Esophagus muscularis mucosa (tissue), 4 donors: Measurements from ENCODE around the gene RETN. TPM values are rescaled to one million over a fixed set of nuclear protein-coding genes. Genes with fewer than 3 reads are reported as not detected.

Source experiments
- DNase-seq: peaks from one replicate; pipeline ENCODE4 v3.0.0-alpha.2; 2017; ENCODE audit errors: extremely low spot score
- H3K27ac ChIP-seq, 4 donors: fragments of 200-600 bp; sonication (generic); replicated peaks in 1 of 4; 1 replicate in 3 of 4; 2 replicates in 1 of 4; pipeline ENCODE4 v1.5.1; 2016 to 2019; ENCODE audit warnings: mild to moderate bottlenecking in 1 of 4
- H3K27me3 ChIP-seq, 4 donors: fragments of 200-600 bp; sonication (generic); one replicate each; pipeline versions ENCODE4 v1.5.1 to v1.6.0; 2016 to 2019
- H3K36me3 ChIP-seq, 4 donors: fragments of 200-600 bp; sonication (generic); one replicate each; pipeline ENCODE4 v1.5.1; 2016 to 2019
- H3K4me1 ChIP-seq, 4 donors: fragments of 200-600 bp; sonication (generic); one replicate each; pipeline ENCODE4 v1.5.1; 2016 to 2019
- H3K4me3 ChIP-seq, 4 donors: fragments of 200-600 bp; sonication (generic); 1 replicate in 2 of 4; 2 replicates in 2 of 4; pipeline ENCODE4 v1.5.1; 2016 to 2019; ENCODE audit warnings: mild to moderate bottlenecking in 4 of 4, moderate library complexity in 1 of 4
- H3K9me3 ChIP-seq, 4 donors: fragments of 200-600 bp; sonication (generic); 1 replicate in 3 of 4; 2 replicates in 1 of 4; pipeline ENCODE4 v1.5.1; 2016 to 2019
- EP300 ChIP-seq: sonication (generic); formaldehyde crosslinking; IDR thresholded peaks from one replicate; pipeline ENCODE4 v1.6.1; 2017; ENCODE audit warnings: antibody characterized with exemption
- POLR2A ChIP-seq: fragments of 450-650 bp; IDR thresholded peaks from one replicate; pipeline ENCODE4 v1.6.1; 2017; ENCODE audit warnings: antibody characterized with exemption, moderate library complexity, mild to moderate bottlenecking, low read depth
- POLR2AphosphoS5 ChIP-seq, 2 donors: sonication (generic); formaldehyde crosslinking; IDR thresholded peaks; one replicate each; pipeline ENCODE4 v1.6.1; 2017; ENCODE audit warnings: antibody characterized with exemption in 2 of 2
- WGBS: methylation state at CpG from one replicate; pipeline ENCODE4 v1.1.5; 2018; 5-methylcytosine and 5-hydroxymethylcytosine counted together
- intact Hi-C: fragments of 100-400 bp; cut with DNase I; formaldehyde crosslinking; loops from one replicate; pipeline ENCODE4 v1.15.1; 2023
- total RNA-seq, 4 donors: library from RNA; depleted of rRNA; stranded (reverse); fragments of >200 nt; gene quantifications; one replicate each; pipeline versions ENCODE4 v1.1.0 to v1.2.1, GENCODE V29; 2016
- TF ChIP-seq, protein P1 (sequence below), 3 experiments: fragments of 200-600 bp in 2 of 3; fragments of 450-650 bp in 1 of 3; sonication (generic) in 2 of 3; IDR thresholded peaks; one replicate each; pipeline ENCODE4 v1.5.1; 2017 to 2019; ENCODE audit warnings: antibody characterized with exemption in 3 of 3, mild to moderate bottlenecking in 2 of 3, moderate library complexity in 1 of 3

The RETN gene
- total RNA-seq, 4 donors from 2014 or later = 1.3 TPM; not detected in 3

- Histone ChIP-seq H3K9me3 (no peaks in the 10 kb centered on the region), H3K27ac (no peak overlapping the region), H3K4me3 (no peak overlapping the region), H3K27me3 (peaks cover 0 to 88% (median 2%) of the 10 kb centered on the region in 4 donors), H3K36me3 (no peaks in the 10 kb centered on the region), H3K4me1 (no peaks in the 10 kb centered on the region)
- 92% methylated on average over 18 of the region's 20 CpGs for WGBS
- TF ChIP-seq, protein P1, sequence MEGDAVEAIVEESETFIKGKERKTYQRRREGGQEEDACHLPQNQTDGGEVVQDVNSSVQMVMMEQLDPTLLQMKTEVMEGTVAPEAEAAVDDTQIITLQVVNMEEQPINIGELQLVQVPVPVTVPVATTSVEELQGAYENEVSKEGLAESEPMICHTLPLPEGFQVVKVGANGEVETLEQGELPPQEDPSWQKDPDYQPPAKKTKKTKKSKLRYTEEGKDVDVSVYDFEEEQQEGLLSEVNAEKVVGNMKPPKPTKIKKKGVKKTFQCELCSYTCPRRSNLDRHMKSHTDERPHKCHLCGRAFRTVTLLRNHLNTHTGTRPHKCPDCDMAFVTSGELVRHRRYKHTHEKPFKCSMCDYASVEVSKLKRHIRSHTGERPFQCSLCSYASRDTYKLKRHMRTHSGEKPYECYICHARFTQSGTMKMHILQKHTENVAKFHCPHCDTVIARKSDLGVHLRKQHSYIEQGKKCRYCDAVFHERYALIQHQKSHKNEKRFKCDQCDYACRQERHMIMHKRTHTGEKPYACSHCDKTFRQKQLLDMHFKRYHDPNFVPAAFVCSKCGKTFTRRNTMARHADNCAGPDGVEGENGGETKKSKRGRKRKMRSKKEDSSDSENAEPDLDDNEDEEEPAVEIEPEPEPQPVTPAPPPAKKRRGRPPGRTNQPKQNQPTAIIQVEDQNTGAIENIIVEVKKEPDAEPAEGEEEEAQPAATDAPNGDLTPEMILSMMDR (IDR thresholded peaks at IDR 0.05) = no peak
- TF ChIP-seq EP300 = no peak
- TF ChIP-seq POLR2A = no peak
- TF ChIP-seq POLR2AphosphoS5 (IDR thresholded peaks at IDR 0.05) = no peak
- DNase-seq = no peak
- intact Hi-C loops = no loop called here
Measured at GRCh38 chr19:7644550-7644877, 24.3 kb upstream of the RETN start.

GRCh38 chr19:7645163-7645562 is 23.7 kb upstream of the RETN start:
- intact Hi-C loops = no loop called here
- TF ChIP-seq POLR2A = no peak
- no peak for TF ChIP-seq POLR2AphosphoS5 (IDR thresholded peaks at IDR 0.05)
- TF ChIP-seq, protein P1 (IDR thresholded peaks at IDR 0.05) = no peak
- no peaks in the 10 kb centered on the region for H3K36me3 ChIP-seq
- no peaks in the 10 kb centered on the region for H3K9me3 ChIP-seq
- no peak overlapping the region for H3K4me3 ChIP-seq
- no peak for DNase-seq
- H3K4me1 ChIP-seq = no peaks in the 10 kb centered on the region
- WGBS = 87% methylated on average over 13 of the region's 14 CpGs
- no peak overlapping the region for H3K27ac ChIP-seq
- H3K27me3 ChIP-seq = peaks cover 0 to 91% (median 2%) of the 10 kb centered on the region in 4 donors

GRCh38 chr19:7645656-7646425 is 23.0 kb upstream of the RETN start:
- H3K4me3 ChIP-seq = no peak overlapping the region
- H3K27me3 ChIP-seq = peaks cover 0 to 91% (median 2%) of the 10 kb centered on the region in 4 donors
- intact Hi-C loops = no loop called here
- no peak for DNase-seq
- H3K36me3 ChIP-seq = no peaks in the 10 kb centered on the region
- no peak overlapping the region for H3K27ac ChIP-seq
- no peaks in the 10 kb centered on the region for H3K4me1 ChIP-seq
- 55% methylated on average over 17 of the region's 20 CpGs for WGBS
- TF ChIP-seq POLR2A = no peak
- TF ChIP-seq POLR2AphosphoS5 (IDR thresholded peaks at IDR 0.05) = no peak
- TF ChIP-seq, protein P1 (IDR thresholded peaks at IDR 0.05) = no peak
- no peak for TF ChIP-seq EP300
- no peaks in the 10 kb centered on the region for H3K9me3 ChIP-seq

DNA sequence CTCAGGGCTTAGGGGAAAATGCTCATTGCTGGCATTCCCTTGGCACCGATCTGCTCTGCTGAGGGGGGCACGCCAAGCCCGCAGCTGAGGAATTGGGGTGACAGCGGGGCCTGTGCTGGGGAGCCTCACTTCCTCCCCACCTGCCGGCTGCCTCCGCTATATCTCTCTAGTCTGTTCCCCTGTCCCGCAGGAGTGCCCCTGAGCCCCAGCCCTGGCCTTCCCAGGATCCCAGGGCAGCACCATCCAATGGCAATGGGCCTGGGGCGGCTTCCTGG is 22.5 kb upstream of the RETN start:
- 89% methylated on average over 6 of the region's 8 CpGs for WGBS
- H3K27me3 ChIP-seq = peaks cover 0 to 91% (median 2%) of the 10 kb centered on the region in 4 donors
- intact Hi-C loops = no loop called here

More for the DNA sequence above, 22.5 kb upstream of the RETN start:
- DNase-seq = no peak
- TF ChIP-seq, protein P1 (IDR thresholded peaks at IDR 0.05) = no peak
- TF ChIP-seq POLR2A = no peak
- TF ChIP-seq EP300 = no peak
- TF ChIP-seq POLR2AphosphoS5 (IDR thresholded peaks at IDR 0.05) = no peak
- H3K36me3 ChIP-seq = no peaks in the 10 kb centered on the region
- H3K9me3 ChIP-seq = no peaks in the 10 kb centered on the region
- no peaks in the 10 kb centered on the region for H3K4me1 ChIP-seq
- H3K27ac ChIP-seq = no peak overlapping the region
- no peak overlapping the region for H3K4me3 ChIP-seq
